CD14-positive monocyte (primary cell): ENCODE data around the gene PRORP. TPM values are rescaled to one million over a fixed set of nuclear protein-coding genes. Genes with fewer than 3 reads are reported as not detected.

Experiments
- DNase-seq, 3 donors: peaks; one replicate each; pipeline ENCODE4 v3.0.0-alpha.2; 2011 to 2022
- H2AFZ ChIP-seq: 2 replicates; pipeline ENCODE4 v1.6.0; 2012; ENCODE audit warnings: mild to moderate bottlenecking, low read depth, low read length, inconsistent platforms; ENCODE audit not compliant: insufficient read depth, poor library complexity, severe bottlenecking
- H3K27ac ChIP-seq, 2 donors: 1 replicate in 1 of 2; 2 replicates in 1 of 2; pipeline ENCODE4 v1.5.1; 2012 to 2013; ENCODE audit warnings: low read length in 2 of 2, control low read depth in 1 of 2, inconsistent platforms in 1 of 2, low read depth in 1 of 2, mild to moderate bottlenecking in 1 of 2
- H3K27me3 ChIP-seq, 2 donors: one replicate each; pipeline versions ENCODE4 v1.6.0 to v1.6.1; 2011 to 2013; ENCODE audit warnings: low read length in 2 of 2; ENCODE audit not compliant: control insufficient read depth in 2 of 2, insufficient read depth in 2 of 2
- H3K36me3 ChIP-seq, 2 donors: replicated peaks in 1 of 2; 1 replicate in 1 of 2; 2 replicates in 1 of 2; pipeline versions ENCODE4 v1.5.1 to v1.6.1; 2012 to 2013; ENCODE audit warnings: low read length in 2 of 2, control low read depth in 1 of 2, inconsistent platforms in 1 of 2, mild to moderate bottlenecking in 1 of 2; ENCODE audit not compliant: insufficient read depth in 2 of 2, control insufficient read depth in 1 of 2
- H3K4me1 ChIP-seq, 2 donors: 1 replicate in 1 of 2; 2 replicates in 1 of 2; pipeline versions ENCODE4 v1.5.1 to v1.6.1; 2012 to 2013; ENCODE audit warnings: low read length in 2 of 2, control low read depth in 1 of 2, inconsistent platforms in 1 of 2, mild to moderate bottlenecking in 1 of 2, moderate library complexity in 1 of 2; ENCODE audit not compliant: insufficient read depth in 2 of 2, control insufficient read depth in 1 of 2
- H3K4me2 ChIP-seq: replicated peaks from 2 replicates; pipeline ENCODE3; 2012; ENCODE audit warnings: low read length, moderate library complexity, mild to moderate bottlenecking; ENCODE audit not compliant: poor library complexity, severe bottlenecking; ENCODE audit errors: extremely low read depth
- H3K4me3 ChIP-seq, 3 experiments: fragments of 200-600 bp in 1 of 3; sonication (generic) in 1 of 3; replicated peaks in 1 of 3; 1 replicate in 2 of 3; 2 replicates in 1 of 3; pipeline ENCODE4 v1.5.1; 2011 to 2013; ENCODE audit warnings: low read length in 3 of 3, mild to moderate bottlenecking in 3 of 3, control low read depth in 2 of 3, low read depth in 2 of 3, inconsistent platforms in 1 of 3, moderate library complexity in 1 of 3
- H3K79me2 ChIP-seq: 2 replicates; pipeline ENCODE4 v1.6.0; 2012; ENCODE audit warnings: mild to moderate bottlenecking, control low read depth, inconsistent platforms, low read length, moderate library complexity; ENCODE audit not compliant: insufficient read depth
- H3K9ac ChIP-seq: 2 replicates; pipeline ENCODE4 v1.6.0; 2017; ENCODE audit warnings: low read length, mild to moderate bottlenecking; ENCODE audit not compliant: insufficient read depth, poor library complexity, severe bottlenecking
- H3K9me3 ChIP-seq, 2 donors: replicated peaks in 1 of 2; 1 replicate in 1 of 2; 2 replicates in 1 of 2; pipeline versions ENCODE4 v1.5.1 to v1.6.1; 2012 to 2013; ENCODE audit warnings: low read length in 2 of 2, control low read depth in 1 of 2; ENCODE audit not compliant: control insufficient read depth in 1 of 2, insufficient read depth in 1 of 2
- H4K20me1 ChIP-seq: 2 replicates; pipeline ENCODE4 v1.6.0; 2012; ENCODE audit warnings: mild to moderate bottlenecking, low read length, control low read depth, moderate library complexity; ENCODE audit not compliant: insufficient read depth
- H3K27ac Mint-ChIP-seq, 7 donors: one replicate each; pipeline ENCODE4 v1.8.0; 2020; ENCODE audit warnings: mild to moderate bottlenecking in 7 of 7, mixed read lengths in 7 of 7, moderate library complexity in 6 of 7, inconsistent platforms in 2 of 7
- H3K27me3 Mint-ChIP-seq, 3 donors: one replicate each; pipeline ENCODE4 v1.8.0; 2021 to 2022; ENCODE audit warnings: low read depth in 3 of 3, mild to moderate bottlenecking in 3 of 3, mixed read lengths in 3 of 3, moderate library complexity in 3 of 3, inconsistent platforms in 1 of 3
- H3K36me3 Mint-ChIP-seq, 2 donors: one replicate each; pipeline ENCODE4 v1.8.0; 2020; ENCODE audit warnings: mixed read lengths in 2 of 2, inconsistent platforms in 1 of 2, mild to moderate bottlenecking in 1 of 2
- H3K4me1 Mint-ChIP-seq: one replicate; pipeline ENCODE4 v1.8.0; 2020; ENCODE audit warnings: mild to moderate bottlenecking, mixed read lengths
- H3K4me3 Mint-ChIP-seq, 2 donors: one replicate each; pipeline ENCODE4 v1.8.0; 2020; ENCODE audit warnings: mild to moderate bottlenecking in 2 of 2, mixed read lengths in 2 of 2, moderate library complexity in 1 of 2
- H3K9me3 Mint-ChIP-seq, 7 donors: one replicate each; pipeline ENCODE4 v1.8.0; 2020 to 2022; ENCODE audit warnings: mixed read lengths in 7 of 7, mild to moderate bottlenecking in 6 of 7, moderate library complexity in 6 of 7, inconsistent platforms in 2 of 7
- WGBS: methylation state at CpG from one replicate; pipeline ENCODE4 v1.1.5; 2013; ENCODE audit warnings: missing lambda C conversion rate; ENCODE audit not compliant: insufficient coverage; 5-methylcytosine and 5-hydroxymethylcytosine counted together
- intact Hi-C, 2 donors: fragments of 100-400 bp; cut with micrococcal nuclease; formaldehyde crosslinking; loops; one replicate each; pipeline versions ENCODE4 v1.15.0 to v1.15.1; 2023
- polyA plus RNA-seq, 3 donors: library from polyadenylated mRNA; depleted of rRNA in 1 of 3; unstranded in 2 of 3; stranded (reverse) in 1 of 3; fragments of 300-500 nt in 2 of 3; fragments of >200 nt in 1 of 3; fragmentation: Illumina TruSeq in 2 of 3; gene quantifications; 1 replicate in 2 of 3; 2 replicates in 1 of 3; pipeline ENCODE4 v1.2.3, GENCODE V29; 2012 to 2021
- TF ChIP-seq, protein P1 (sequence below): fragments of 200-600 bp; IDR thresholded peaks from one replicate; pipeline ENCODE4 v1.8.0; 2022; ENCODE audit warnings: antibody characterized with exemption, mild to moderate bottlenecking

The PRORP gene
- polyA plus RNA-seq, 3 donors: 10.7 to 22.2 (median 17.9) TPM

DNA sequence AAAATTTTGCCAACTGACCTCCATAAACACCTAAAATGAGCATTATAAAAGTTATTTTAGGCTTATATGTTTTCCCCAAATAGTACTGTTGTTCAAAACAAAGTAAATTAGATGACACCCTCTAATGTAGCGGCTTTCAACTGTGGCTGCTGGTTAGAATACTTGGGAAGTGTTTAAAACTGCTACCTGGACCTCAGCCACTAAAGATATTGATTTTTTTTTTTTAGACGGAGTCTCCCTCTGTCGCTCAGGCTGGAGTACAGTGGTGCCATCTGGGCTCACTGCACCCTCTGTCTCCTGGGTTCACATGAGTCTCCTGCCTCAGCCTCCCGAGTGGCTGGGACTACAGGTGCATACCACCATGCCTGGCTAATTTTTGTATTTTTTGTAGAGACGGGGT lies 16.2 kb downstream of the PRORP start:
- Histone ChIP-seq H3K4me2 (no peak overlapping the region), H3K27me3 (no peaks in the 10 kb centered on the region), H3K9me3 (no peaks in the 10 kb centered on the region), H3K4me3 (no peak overlapping the region), H3K79me2 (peaks cover 14% of the 10 kb centered on the region), H4K20me1 (no peaks in the 10 kb centered on the region), H3K4me1 (peaks cover 7 to 29% of the 10 kb centered on the region in 2 donors), H3K36me3 (peaks cover 9 to 53% of the 10 kb centered on the region in 2 donors), H3K9ac (no peak overlapping the region), H2AFZ (no peak overlapping the region), H3K27ac (no peak overlapping the region)
- 100% methylated on average over 2 of the region's 5 CpGs for WGBS
- Mint-ChIP-seq H3K27me3 (no peaks in the 10 kb centered on the region), H3K4me1 (peaks cover 36% of the 10 kb centered on the region), H3K36me3 (peaks cover 40 to 69% of the 10 kb centered on the region in 2 donors), H3K27ac (peak overlapping the region in 1 of 7 donors; percentile 72), H3K4me3 (no peak overlapping the region), H3K9me3 (no peaks in the 10 kb centered on the region)
- DNase-seq: no peak
- TF ChIP-seq, protein P1, sequence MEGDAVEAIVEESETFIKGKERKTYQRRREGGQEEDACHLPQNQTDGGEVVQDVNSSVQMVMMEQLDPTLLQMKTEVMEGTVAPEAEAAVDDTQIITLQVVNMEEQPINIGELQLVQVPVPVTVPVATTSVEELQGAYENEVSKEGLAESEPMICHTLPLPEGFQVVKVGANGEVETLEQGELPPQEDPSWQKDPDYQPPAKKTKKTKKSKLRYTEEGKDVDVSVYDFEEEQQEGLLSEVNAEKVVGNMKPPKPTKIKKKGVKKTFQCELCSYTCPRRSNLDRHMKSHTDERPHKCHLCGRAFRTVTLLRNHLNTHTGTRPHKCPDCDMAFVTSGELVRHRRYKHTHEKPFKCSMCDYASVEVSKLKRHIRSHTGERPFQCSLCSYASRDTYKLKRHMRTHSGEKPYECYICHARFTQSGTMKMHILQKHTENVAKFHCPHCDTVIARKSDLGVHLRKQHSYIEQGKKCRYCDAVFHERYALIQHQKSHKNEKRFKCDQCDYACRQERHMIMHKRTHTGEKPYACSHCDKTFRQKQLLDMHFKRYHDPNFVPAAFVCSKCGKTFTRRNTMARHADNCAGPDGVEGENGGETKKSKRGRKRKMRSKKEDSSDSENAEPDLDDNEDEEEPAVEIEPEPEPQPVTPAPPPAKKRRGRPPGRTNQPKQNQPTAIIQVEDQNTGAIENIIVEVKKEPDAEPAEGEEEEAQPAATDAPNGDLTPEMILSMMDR: no peak
- intact Hi-C loops: no loop called here

DNA sequence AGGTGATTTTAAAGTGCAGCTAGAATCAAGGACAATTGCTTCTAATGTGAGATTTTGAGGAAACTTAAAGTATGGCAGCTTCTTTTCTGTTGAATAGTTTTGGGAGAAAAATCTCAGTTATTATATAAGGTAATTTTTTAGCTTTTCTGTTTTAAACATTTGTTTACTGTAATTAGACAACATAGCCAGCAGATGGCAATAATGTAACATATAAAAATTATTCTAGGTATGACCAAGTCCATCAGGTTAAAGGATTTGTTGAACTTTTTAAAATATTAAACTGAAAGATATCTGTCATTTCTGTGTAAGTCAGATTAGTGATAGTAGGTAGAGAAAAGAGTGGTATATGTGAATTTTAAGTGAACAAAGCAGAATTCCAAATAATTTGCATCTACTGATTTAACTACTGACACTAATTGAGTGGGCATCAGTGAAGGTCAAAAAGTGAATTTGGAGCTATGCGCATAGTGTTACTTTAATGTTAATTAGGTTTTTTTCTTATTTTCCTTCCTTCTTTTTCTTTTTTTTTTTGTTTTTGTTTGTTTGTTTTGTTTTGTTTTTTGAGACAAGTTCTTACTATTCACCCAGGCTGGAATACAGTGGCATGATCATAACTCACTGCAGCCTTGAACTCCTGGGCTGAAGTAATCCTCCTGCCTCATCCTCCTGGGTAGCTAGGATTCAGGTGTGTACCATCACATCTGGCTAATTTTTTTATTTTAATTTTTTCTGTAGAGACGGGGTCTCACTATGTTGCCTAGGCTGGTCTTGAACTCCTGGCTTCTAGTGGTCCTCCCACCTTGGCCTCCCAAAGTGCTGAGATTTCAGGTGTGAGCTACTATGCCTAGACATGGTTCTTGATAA lies 18.6 kb downstream of the PRORP start:
- Histone ChIP-seq H2AFZ (no peak overlapping the region), H3K4me1 (peaks cover 5 to 14% of the 10 kb centered on the region in 2 donors), H4K20me1 (no peaks in the 10 kb centered on the region), H3K9me3 (no peaks in the 10 kb centered on the region), H3K9ac (no peak overlapping the region), H3K27ac (no peak overlapping the region), H3K79me2 (peaks cover 3% of the 10 kb centered on the region), H3K27me3 (no peaks in the 10 kb centered on the region), H3K4me3 (no peak overlapping the region), H3K36me3 (peaks cover 0 to 49% of the 10 kb centered on the region in 2 donors), H3K4me2 (no peak overlapping the region)
- peaks cover 34 to 61% of the 10 kb centered on the region in 2 donors for H3K36me3 Mint-ChIP-seq
- intact Hi-C loops: loop anchor here in 1 of 2 donors (5.0 kb wide), 1 partner anchor 276 kb away; no protein-coding TSS in a partner anchor
- peaks cover 0 to 2% (median 0%) of the 10 kb centered on the region in 7 donors for H3K9me3 Mint-ChIP-seq
- peaks cover 16% of the 10 kb centered on the region for H3K4me1 Mint-ChIP-seq
- peak overlapping the region in 2 of 7 donors; percentile 31 to 42 for H3K27ac Mint-ChIP-seq
- WGBS: no CpG with 5 or more reads among the region's 2 CpGs
- peak in 2 of 3 donors; percentile 6 to 61 for DNase-seq
- no peaks in the 10 kb centered on the region for H3K27me3 Mint-ChIP-seq
- TF ChIP-seq, protein P1: peak; percentile 69
- no peak overlapping the region for H3K4me3 Mint-ChIP-seq
